Spleen (tissue), 11 donors: ENCODE results near the gene OGDH. TPM values are rescaled to one million over a fixed set of nuclear protein-coding genes. Genes with fewer than 3 reads are reported as not detected.
A peak's percentile ranks its signal among the peaks of the same experiment; 100 is the strongest.

Source experiments
- DNase-seq: peaks from one replicate; pipeline ENCODE4 v3.0.0-alpha.2; 2020
- H3K27ac ChIP-seq, 8 donors: fragments of 200-600 bp; sonication (generic) in 7 of 8; 1 replicate in 4 of 8; 2 replicates in 4 of 8; pipeline versions ENCODE4 v1.5.0 to v1.8.0; 2016 to 2021; ENCODE audit warnings: inconsistent platforms in 4 of 8, mild to moderate bottlenecking in 4 of 8, moderate library complexity in 1 of 8
- H3K27me3 ChIP-seq, 7 donors: fragments of 200-600 bp; sonication (generic) in 6 of 7; replicated peaks in 1 of 7; 1 replicate in 4 of 7; 2 replicates in 3 of 7; pipeline versions ENCODE4 v1.5.0 to v1.8.0; 2016 to 2021; ENCODE audit warnings: inconsistent platforms in 3 of 7, mild to moderate bottlenecking in 1 of 7
- H3K36me3 ChIP-seq, 6 donors: fragments of 200-600 bp; sonication (generic) in 5 of 6; 1 replicate in 4 of 6; 2 replicates in 2 of 6; pipeline versions ENCODE4 v1.5.0 to v1.8.0; 2016 to 2021; ENCODE audit warnings: inconsistent platforms in 2 of 6
- H3K4me1 ChIP-seq, 6 donors: fragments of 200-600 bp; sonication (generic) in 5 of 6; 1 replicate in 3 of 6; 2 replicates in 3 of 6; pipeline versions ENCODE4 v1.5.0 to v1.8.0; 2016 to 2021; ENCODE audit warnings: inconsistent platforms in 3 of 6
- H3K4me3 ChIP-seq, 8 donors: fragments of 200-600 bp; sonication (generic) in 7 of 8; 1 replicate in 4 of 8; 2 replicates in 4 of 8; pipeline versions ENCODE4 v1.5.0 to v1.8.0; 2016 to 2021; ENCODE audit warnings: inconsistent platforms in 4 of 8, mild to moderate bottlenecking in 4 of 8, moderate library complexity in 2 of 8
- H3K9me3 ChIP-seq, 8 donors: fragments of 200-600 bp; sonication (generic) in 7 of 8; 1 replicate in 4 of 8; 2 replicates in 4 of 8; pipeline versions ENCODE4 v1.5.0 to v1.8.0; 2016 to 2021; ENCODE audit warnings: inconsistent platforms in 4 of 8
- POLR2A ChIP-seq, 3 donors: fragments of 450-650 bp; IDR thresholded peaks; one replicate each; pipeline ENCODE4 v1.5.1; 2017; ENCODE audit warnings: antibody characterized with exemption in 3 of 3, mild to moderate bottlenecking in 1 of 3
- POLR2AphosphoS5 ChIP-seq, 3 donors: sonication (generic); formaldehyde crosslinking; IDR thresholded peaks; one replicate each; pipeline ENCODE4 v1.5.1; 2017; ENCODE audit warnings: antibody characterized with exemption in 3 of 3
- WGBS, 5 donors: extraction: QIAGEN DNeasy Blood & Tissue Kit in 3 of 5; methylation state at CpG; one replicate each; pipeline versions ENCODE4 v1.1.5 to v1.1.7; 2013 to 2018; 5-methylcytosine and 5-hydroxymethylcytosine counted together
- intact Hi-C: fragments of 100-400 bp; cut with DNase I; formaldehyde crosslinking; loops from one replicate; pipeline ENCODE4 v1.15.0; 2023; ENCODE audit warnings: low total_unique reads
- polyA plus RNA-seq, 3 donors: library from polyadenylated mRNA; stranded (reverse); fragments of 200-250 nt; gene quantifications; one replicate each; pipeline ENCODE4 v1.2.1, GENCODE V29; 2013
- total RNA-seq, 7 donors: library from RNA; depleted of rRNA in 3 of 7; stranded (reverse); fragments of >200 nt in 3 of 7; fragmentation: NEBNext Ultra II Directional in 4 of 7; extraction: Animal tissue kit (Norgen Biotek cat#: 25700) in 4 of 7; gene quantifications; one replicate each; pipeline versions ENCODE4 v1.1.0 to v1.2.1, GENCODE V29; 2016 to 2021
- TF ChIP-seq, protein P1 (sequence below), 11 experiments: fragments of 200-600 bp in 7 of 11; fragments of 450-650 bp in 4 of 11; sonication (generic) in 4 of 11; IDR thresholded peaks in 8 of 11; conservative IDR thresholded peaks in 3 of 11; 1 replicate in 7 of 11; 2 replicates in 4 of 11; pipeline versions ENCODE4 v1.4.0 to v1.8.0; 2016 to 2021; ENCODE audit warnings: antibody characterized with exemption in 11 of 11, inconsistent platforms in 4 of 11, mild to moderate bottlenecking in 1 of 11
- donor health status: healthy with polysubstance abuse.
- donor health status: DM: no; HTN: no; CAD: no; lungs with moderate emphysema.
- donor health status: DM: no; HTN: no; CAD: no.
- donor health status: Bipolar disorder and iron deficiency.
- donor health status: healthy.
- donor health status: DM: no; HTN: no; CAD: no.
- donor health status: DM: yes; HTN: yes; CAD: no.

Gene OGDH
- total and polyA plus RNA-seq, 10 donors: 15.7 to 120 (median 86.4) TPM

DNA sequence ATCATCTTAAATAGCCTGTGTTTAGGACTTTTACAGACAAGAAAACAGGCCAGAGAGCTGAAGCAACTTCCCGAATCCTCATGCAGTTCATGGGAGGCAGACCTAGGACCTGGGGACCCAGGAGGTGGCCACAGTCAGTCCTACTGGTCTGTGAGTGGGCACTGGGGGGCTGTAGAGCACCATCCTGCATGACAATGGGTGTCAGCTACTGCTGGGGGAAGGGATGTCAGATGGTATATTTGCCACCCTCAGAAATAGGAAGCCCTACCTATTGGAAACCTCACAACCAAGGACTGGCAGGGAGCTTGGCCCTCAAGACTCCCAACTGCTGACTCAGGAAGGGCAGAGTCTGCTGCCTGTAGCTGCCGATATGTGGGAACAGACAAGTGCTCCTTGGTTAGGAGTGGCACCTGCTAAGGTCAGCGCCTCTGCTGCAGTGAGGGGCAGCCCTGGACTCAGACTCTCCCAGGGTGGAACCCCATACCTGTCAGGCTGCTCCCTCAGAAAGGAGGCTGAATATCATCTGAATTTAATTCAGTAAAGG is 29.7 kb downstream of the OGDH start:
- no peak for DNase-seq
- 76 to 100% (median 81%) methylated on average over 2 to 3 of the region's 3 CpGs for WGBS, 5 donors
- H3K4me1 ChIP-seq: peaks cover 72 to 100% (median 99%) of the 10 kb centered on the region in 6 donors
- H3K27me3 ChIP-seq: no peaks in the 10 kb centered on the region
- peak overlapping the region in 6 of 8 donors; percentile 8 to 96 (median 91) for H3K27ac ChIP-seq
- H3K4me3 ChIP-seq: no peak overlapping the region
- no peaks in the 10 kb centered on the region for H3K36me3 ChIP-seq
- TF ChIP-seq, protein P1, sequence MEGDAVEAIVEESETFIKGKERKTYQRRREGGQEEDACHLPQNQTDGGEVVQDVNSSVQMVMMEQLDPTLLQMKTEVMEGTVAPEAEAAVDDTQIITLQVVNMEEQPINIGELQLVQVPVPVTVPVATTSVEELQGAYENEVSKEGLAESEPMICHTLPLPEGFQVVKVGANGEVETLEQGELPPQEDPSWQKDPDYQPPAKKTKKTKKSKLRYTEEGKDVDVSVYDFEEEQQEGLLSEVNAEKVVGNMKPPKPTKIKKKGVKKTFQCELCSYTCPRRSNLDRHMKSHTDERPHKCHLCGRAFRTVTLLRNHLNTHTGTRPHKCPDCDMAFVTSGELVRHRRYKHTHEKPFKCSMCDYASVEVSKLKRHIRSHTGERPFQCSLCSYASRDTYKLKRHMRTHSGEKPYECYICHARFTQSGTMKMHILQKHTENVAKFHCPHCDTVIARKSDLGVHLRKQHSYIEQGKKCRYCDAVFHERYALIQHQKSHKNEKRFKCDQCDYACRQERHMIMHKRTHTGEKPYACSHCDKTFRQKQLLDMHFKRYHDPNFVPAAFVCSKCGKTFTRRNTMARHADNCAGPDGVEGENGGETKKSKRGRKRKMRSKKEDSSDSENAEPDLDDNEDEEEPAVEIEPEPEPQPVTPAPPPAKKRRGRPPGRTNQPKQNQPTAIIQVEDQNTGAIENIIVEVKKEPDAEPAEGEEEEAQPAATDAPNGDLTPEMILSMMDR (IDR thresholded peaks at IDR 0.05 in 8 of 11, conservative IDR thresholded peaks at IDR 0.05 in 3 of 11): no peak
- TF ChIP-seq POLR2AphosphoS5 (IDR thresholded peaks at IDR 0.05) (no peak), POLR2A (IDR thresholded peaks at IDR 0.05) (no peak)
- intact Hi-C loops: no loop called here
- H3K9me3 ChIP-seq: no peaks in the 10 kb centered on the region

DNA sequence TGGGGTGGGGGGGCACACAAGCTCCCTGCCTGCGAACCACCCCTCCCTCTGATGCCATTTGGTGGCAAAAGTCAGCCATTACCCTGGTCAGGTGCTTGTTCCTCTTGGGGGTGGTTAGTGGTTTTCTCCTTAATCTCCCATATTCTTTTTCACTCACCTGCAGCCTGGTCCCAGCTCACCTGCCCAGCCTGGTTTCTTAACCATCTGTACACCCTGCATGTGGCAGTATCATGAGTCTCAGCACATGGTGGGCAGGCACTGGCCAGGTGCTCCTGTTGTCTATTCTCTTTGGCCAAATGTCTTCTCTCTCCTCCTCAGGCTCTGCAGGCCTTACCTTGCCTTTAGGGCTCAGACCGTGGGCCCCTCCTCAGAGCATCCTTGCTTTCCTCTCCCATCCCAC is 30.5 kb downstream of the OGDH start:
- TF ChIP-seq POLR2AphosphoS5 (IDR thresholded peaks at IDR 0.05) (no peak), POLR2A (IDR thresholded peaks at IDR 0.05) (no peak)
- TF ChIP-seq, protein P1 (IDR thresholded peaks at IDR 0.05 in 8 of 11, conservative IDR thresholded peaks at IDR 0.05 in 3 of 11): no peak
- Histone ChIP-seq H3K36me3 (no peaks in the 10 kb centered on the region), H3K9me3 (no peaks in the 10 kb centered on the region), H3K4me3 (no peak overlapping the region), H3K27me3 (no peaks in the 10 kb centered on the region), H3K4me1 (peaks cover 64 to 100% (median 97%) of the 10 kb centered on the region in 6 donors), H3K27ac (peak overlapping the region; percentile 14 to 96 (median 90))
- DNase-seq: no peak
- WGBS, 5 donors: 90 to 100% (median 90%) methylated on average over 2 of the region's 2 CpGs
- intact Hi-C loops: no loop called here

DNA sequence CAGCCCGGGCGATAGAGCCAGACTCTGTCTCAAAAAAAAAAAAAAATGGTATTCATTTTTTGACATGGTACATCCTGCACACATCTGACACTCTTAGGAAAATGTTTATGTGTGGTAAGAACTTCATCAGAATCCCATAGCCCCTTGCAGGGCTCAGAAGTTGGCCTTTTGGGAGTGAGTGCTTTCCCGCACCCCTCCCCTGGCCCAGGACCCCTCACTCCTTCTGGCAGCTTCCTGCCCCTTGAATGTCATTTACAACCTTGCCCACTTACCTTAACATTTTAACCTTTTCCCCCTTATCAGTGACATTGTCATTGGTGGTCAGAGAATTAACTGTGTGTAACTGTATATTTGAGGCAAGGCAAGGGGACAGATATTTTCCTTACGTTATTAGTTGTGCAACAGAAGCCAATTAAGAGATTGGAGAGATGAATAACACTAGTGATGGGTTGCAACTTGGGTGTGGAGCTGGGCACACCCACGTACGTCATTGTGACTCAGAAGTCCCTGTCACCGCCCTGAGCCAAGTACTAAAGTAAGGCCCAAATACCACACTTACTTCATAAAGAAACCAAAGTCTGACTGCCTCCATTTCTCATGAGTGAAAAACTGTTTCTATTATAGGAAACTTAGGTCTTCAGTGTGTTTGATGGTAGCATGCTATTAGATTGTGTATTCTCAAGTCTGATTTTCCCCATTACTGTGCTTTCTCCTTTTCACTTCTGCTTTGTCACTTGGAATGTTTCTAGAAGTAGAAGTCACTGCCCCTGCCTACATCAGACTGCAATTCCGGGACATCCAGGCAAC is 31.6 kb downstream of the OGDH start:
- DNase-seq: no peak
- intact Hi-C loops: no loop called here
- H3K4me1 ChIP-seq: peaks cover 53 to 94% (median 86%) of the 10 kb centered on the region in 6 donors

More for the DNA sequence above, 31.6 kb downstream of the OGDH start:
- 53 to 63% (median 55%) methylated on average over 8 of the region's 8 CpGs for WGBS, 5 donors
- Histone ChIP-seq H3K9me3 (no peaks in the 10 kb centered on the region), H3K27ac (peak overlapping the region; percentile 76 to 96 (median 90)), H3K36me3 (no peaks in the 10 kb centered on the region), H3K27me3 (no peaks in the 10 kb centered on the region), H3K4me3 (peak overlapping the region in 1 of 8 donors; percentile 44)
- TF ChIP-seq POLR2AphosphoS5 (IDR thresholded peaks at IDR 0.05) (peak in 1 of 3 donors; percentile 74), POLR2A (IDR thresholded peaks at IDR 0.05) (no peak)
- TF ChIP-seq, protein P1 (IDR thresholded peaks at IDR 0.05 in 8 of 11, conservative IDR thresholded peaks at IDR 0.05 in 3 of 11): no peak
